NCI-H1105 (cell line): ENCODE results near the gene FARS2.
"Not testable (repeated sequence)": the region's sequence is repeated elsewhere in the genome, so short reads cannot be mapped to it uniquely, and the experiment has no call there.

Source experiments
- DNase-seq: peaks from one replicate; lab custom pipeline; 2025; lab: John Stamatoyannopoulos, UW

FARS2 gene

DNA sequence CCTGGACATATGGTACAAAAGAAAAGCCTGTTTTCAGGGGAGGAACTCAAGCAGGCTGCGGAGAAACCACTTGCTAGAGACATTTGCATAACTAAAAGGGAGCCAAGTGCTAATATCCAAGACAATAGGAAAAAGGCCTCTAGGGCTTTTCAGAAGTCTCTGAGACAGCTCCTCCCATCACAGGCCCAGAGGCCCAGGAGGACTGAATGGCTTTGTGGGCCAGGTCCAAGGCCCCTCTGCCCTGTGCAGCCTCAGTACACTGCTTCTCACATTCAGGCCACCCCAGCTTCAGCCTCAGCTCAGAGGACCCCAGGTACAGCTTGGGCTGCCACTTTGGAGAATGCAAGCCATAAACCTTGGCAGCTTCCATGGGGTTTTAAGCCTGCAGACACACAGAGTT lies 545.1 kb downstream of the FARS2 start:
- not testable (repeated sequence) for DNase-seq

DNA sequence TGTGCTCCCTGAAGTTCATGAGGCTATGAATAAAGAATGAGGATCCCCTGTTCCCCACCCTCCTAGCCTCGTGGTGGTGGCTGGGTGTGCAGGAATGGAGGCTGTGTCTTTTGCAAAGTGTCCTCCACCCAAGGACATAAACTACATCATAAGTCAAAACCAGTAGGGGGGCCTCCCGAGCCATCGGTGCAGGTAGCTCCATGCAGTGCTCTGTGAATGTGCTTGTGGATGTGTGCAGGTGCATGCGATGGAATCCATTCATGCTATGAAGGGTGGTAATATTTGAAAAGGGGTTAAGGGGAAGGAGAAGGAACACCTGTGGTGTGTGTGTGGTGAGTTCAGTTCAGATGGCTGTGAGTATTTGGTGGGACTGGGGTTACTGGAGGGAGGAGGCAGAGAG lies 548.1 kb downstream of the FARS2 start:
- no peak for DNase-seq

DNA sequence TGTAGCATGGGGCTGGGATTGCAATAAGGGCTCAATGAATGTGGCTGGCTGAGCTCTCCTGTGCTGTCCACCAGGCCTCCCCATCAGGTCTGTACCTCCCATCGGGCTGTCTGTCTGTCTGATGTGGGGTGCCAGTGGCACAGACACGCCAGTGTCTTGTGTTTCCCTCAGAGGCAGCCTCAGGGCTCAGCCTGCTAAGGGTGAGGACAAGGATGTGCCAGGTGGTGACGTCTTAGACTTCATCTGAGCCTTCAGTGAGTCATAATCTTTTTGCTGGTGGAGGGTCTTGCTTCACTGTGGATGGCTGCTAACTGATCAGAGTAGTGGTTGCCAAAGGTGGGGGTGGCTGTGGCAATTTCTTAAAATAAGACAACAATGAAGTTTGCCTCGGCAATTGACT lies 550.7 kb downstream of the FARS2 start:
- DNase-seq, result no peak

DNA sequence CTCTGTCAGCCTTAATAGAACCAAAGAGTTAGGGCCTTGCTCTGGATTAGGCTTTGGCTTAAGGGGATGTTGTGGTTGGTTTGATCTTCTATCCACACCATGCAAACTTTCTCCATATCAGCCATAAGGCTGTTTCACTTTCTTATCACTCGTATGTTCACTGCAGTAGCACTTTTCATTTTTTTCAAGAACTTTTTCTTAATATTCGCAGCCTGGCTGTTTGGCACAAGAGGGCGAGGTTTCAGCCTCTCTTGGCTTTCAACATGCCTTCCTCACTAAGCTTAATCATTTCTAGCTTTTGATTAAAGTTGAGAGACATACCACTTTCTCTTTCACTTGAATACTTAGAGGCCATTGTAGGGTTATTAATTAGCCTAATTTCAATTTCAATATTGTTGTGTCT lies 552.3 kb downstream of the FARS2 start:
- DNase-seq, result no peak

DNA sequence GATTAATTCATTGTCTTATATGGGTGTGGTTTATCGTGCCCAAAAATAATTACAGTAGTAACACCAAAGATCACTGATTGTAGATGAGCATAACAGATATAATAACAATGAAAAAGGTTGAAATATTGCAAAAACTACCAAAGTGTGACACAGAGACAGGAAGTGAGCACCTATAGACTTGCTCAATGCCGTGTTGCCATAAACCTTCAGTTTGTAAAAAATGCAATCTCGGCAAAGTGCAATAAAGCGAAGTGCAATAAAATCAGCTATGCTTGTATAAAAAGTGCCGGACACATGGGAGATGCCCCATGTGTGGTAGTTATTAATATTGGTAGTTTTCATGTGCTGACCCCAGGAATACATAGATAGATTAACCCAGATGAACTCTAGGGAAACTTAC lies 552.8 kb downstream of the FARS2 start:
- DNase-seq, result no peak

DNA sequence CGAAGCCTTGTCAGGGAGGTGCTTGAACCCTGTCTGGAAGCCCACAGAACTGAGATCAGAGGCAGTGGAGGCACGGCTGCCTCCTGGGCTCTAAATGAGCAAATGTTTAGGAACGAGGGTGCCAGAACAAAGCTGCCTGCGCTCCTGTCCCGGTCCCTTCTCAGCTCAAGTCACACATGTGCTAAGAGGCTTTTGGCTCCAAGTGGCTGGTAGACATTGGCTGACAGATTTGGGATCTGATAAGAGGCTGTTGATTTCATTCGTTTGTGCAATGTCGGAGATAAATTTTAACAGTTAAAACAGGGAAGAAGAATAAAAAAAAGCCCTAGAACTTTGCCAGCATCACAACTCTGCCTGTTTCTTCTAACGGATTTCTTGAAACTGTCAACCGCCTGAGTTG lies 553.6 kb downstream of the FARS2 start:
- DNase-seq, result no peak

DNA sequence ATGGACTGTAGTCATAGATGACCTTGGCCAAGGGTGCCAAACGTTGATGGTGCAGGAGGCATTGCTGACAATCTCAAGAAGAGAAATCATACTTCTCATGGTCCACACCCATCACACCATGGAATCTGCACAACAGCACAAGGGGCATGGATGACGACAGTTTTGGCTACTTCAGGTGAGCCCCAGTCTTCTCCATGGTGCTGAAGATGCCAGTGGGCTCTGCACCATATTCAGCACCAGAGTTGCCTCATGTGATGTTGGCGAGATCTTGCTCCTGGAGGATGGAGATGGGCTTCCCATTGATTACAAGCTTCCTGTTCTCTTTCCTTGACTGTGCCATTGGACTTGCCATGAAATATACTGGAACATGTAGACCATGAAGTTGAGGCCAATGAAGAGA lies 556.6 kb downstream of the FARS2 start:
- DNase-seq, result no peak

DNA sequence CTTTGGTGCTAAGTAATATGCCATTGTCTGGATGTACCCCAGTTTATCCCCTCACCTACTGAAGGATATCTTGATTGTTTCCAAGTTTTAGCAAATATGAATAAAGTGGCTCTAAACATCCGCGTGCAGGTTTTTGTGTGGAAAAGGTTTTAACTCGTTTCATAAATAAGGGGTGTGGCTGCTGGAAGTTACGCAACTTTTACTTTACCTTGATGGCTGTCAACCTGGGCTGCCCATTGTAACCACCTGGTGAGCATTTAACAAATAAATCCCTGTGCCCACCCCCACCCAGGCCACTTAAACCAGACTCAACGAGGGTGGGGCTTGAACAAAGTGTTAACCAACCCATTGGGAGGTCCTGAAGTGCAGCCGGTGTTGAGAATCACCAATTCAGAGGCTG lies 557.6 kb downstream of the FARS2 start:
- no peak for DNase-seq
